ENCODE data around the gene CAPN9.

- TF ChIP-seq POLR2A (IDR thresholded peaks at IDR 0.05) (no peak), POLR2AphosphoS5 (IDR thresholded peaks at IDR 0.05) (no peak)
Observed at GRCh38 chr1:230753586-230754251, 6.5 kb downstream of the CAPN9 start.
